HG03342 (cell line): ENCODE data around the gene SH2D6.
"Not testable (repeated sequence)": the region's sequence is repeated elsewhere in the genome, so short reads cannot be mapped to it uniquely, and the experiment has no call there.

Experiments
- ATAC-seq: cut with Tn5 transposase; IDR thresholded peaks from one replicate; pipeline ENCODE4 v1.9.1; 2021; ENCODE audit warnings: mild to moderate bottlenecking, moderate library complexity; ENCODE audit not compliant: unreplicated experiment

The SH2D6 gene

GRCh38 chr2:85418132-85419008 is at the start of gene SH2D6:
Gene SH2D6, plus strand, starts transcription at chr2:85418714. Its CDS starts 10,752 bp downstream, at chr2:85429466.
- peak; percentile 80 for ATAC-seq

- ATAC-seq, result no peak
Observed at GRCh38 chr2:85368921-85369320, 49.6 kb upstream of the SH2D6 start.

GRCh38 chr2:85369500-85369899 is 49.0 kb upstream of the SH2D6 start:
- ATAC-seq, result no peak

- ATAC-seq, result no peak
Observed at GRCh38 chr2:85371045-85371444, 47.5 kb upstream of the SH2D6 start.

- no peak for ATAC-seq
Observed at GRCh38 chr2:85376291-85377065, 42.0 kb upstream of the SH2D6 start.

GRCh38 chr2:85377083-85377482 is 41.4 kb upstream of the SH2D6 start:
- ATAC-seq, result no peak

- ATAC-seq, result no peak
Observed at GRCh38 chr2:85378257-85378656, 40.3 kb upstream of the SH2D6 start.

GRCh38 chr2:85380048-85380447 is 38.5 kb upstream of the SH2D6 start:
- no peak for ATAC-seq

GRCh38 chr2:85383151-85383550 is 35.4 kb upstream of the SH2D6 start:
- ATAC-seq, result not testable (repeated sequence)

- no peak for ATAC-seq
Observed at GRCh38 chr2:85383850-85384249, 34.7 kb upstream of the SH2D6 start.

- ATAC-seq, result no peak
Observed at GRCh38 chr2:85385746-85386145, 32.8 kb upstream of the SH2D6 start.

- no peak for ATAC-seq
Observed at GRCh38 chr2:85387754-85388153, 30.8 kb upstream of the SH2D6 start.

- no peak for ATAC-seq
Observed at GRCh38 chr2:85388878-85389538, 29.5 kb upstream of the SH2D6 start.

- no peak for ATAC-seq
Observed at GRCh38 chr2:85390941-85391669, 27.4 kb upstream of the SH2D6 start.

- no peak for ATAC-seq
Observed at GRCh38 chr2:85393836-85394235, 24.7 kb upstream of the SH2D6 start.

- no peak for ATAC-seq
Observed at GRCh38 chr2:85394261-85394681, 24.2 kb upstream of the SH2D6 start.

GRCh38 chr2:85394976-85395375 is 23.5 kb upstream of the SH2D6 start:
- no peak for ATAC-seq

- ATAC-seq, result no peak
Observed at GRCh38 chr2:85395912-85396475, 22.5 kb upstream of the SH2D6 start.

- ATAC-seq, result no peak
Observed at GRCh38 chr2:85396531-85397470, 21.7 kb upstream of the SH2D6 start.
